HG03097 (cell line): Measurements from ENCODE around the gene DGKI.
A peak's percentile ranks its signal among the peaks of the same experiment; 100 is the strongest.

ENCODE experiments used
- ATAC-seq: cut with Tn5 transposase; IDR thresholded peaks from one replicate; pipeline ENCODE4 v1.9.1; 2021; ENCODE audit not compliant: unreplicated experiment, low FRiP score

Gene DGKI

GRCh38 chr7:137846827-137847567 is at the start of gene DGKI:
TSS of gene DGKI (minus strand) at chr7:137846974.
- ATAC-seq: no peak

GRCh38 chr7:137895301-137896221 is 48.8 kb upstream of the DGKI start:
- ATAC-seq: peak; percentile 66

GRCh38 chr7:137893143-137893742 is 46.5 kb upstream of the DGKI start:
- ATAC-seq: no peak

GRCh38 chr7:137891016-137891655 is 44.4 kb upstream of the DGKI start:
- no peak for ATAC-seq

- no peak for ATAC-seq
Observed at GRCh38 chr7:137890449-137890921, 43.7 kb upstream of the DGKI start.

GRCh38 chr7:137888241-137888640 is 41.5 kb upstream of the DGKI start:
- ATAC-seq: no peak

- ATAC-seq: no peak
Observed at GRCh38 chr7:137886746-137887145, 40.0 kb upstream of the DGKI start.

GRCh38 chr7:137886281-137886680 is 39.5 kb upstream of the DGKI start:
- no peak for ATAC-seq

GRCh38 chr7:137885678-137886077 is 38.9 kb upstream of the DGKI start:
- no peak for ATAC-seq

GRCh38 chr7:137882806-137883205 is 36.0 kb upstream of the DGKI start:
- ATAC-seq: no peak

GRCh38 chr7:137882261-137882668 is 35.5 kb upstream of the DGKI start:
- ATAC-seq: peak; percentile 79

GRCh38 chr7:137881607-137882260 is 35.0 kb upstream of the DGKI start:
- ATAC-seq: peak; percentile 16

GRCh38 chr7:137880432-137880831 is 33.7 kb upstream of the DGKI start:
- no peak for ATAC-seq

GRCh38 chr7:137879357-137880158 is 32.8 kb upstream of the DGKI start:
- ATAC-seq: no peak

GRCh38 chr7:137878333-137878961 is 31.7 kb upstream of the DGKI start:
- ATAC-seq: no peak

- no peak for ATAC-seq
Observed at GRCh38 chr7:137877027-137877675, 30.4 kb upstream of the DGKI start.

GRCh38 chr7:137875746-137876145 is 29.0 kb upstream of the DGKI start:
- ATAC-seq: no peak

GRCh38 chr7:137873979-137874777 is 27.4 kb upstream of the DGKI start:
- ATAC-seq: no peak
